GM18511 (cell line): ENCODE measurements around the gene CPLX3.

ENCODE experiments used
- ATAC-seq: cut with Tn5 transposase; IDR thresholded peaks from one replicate; pipeline ENCODE4 v1.9.1; 2021; ENCODE audit warnings: mild to moderate bottlenecking, moderate library complexity; ENCODE audit not compliant: unreplicated experiment

The CPLX3 gene

DNA sequence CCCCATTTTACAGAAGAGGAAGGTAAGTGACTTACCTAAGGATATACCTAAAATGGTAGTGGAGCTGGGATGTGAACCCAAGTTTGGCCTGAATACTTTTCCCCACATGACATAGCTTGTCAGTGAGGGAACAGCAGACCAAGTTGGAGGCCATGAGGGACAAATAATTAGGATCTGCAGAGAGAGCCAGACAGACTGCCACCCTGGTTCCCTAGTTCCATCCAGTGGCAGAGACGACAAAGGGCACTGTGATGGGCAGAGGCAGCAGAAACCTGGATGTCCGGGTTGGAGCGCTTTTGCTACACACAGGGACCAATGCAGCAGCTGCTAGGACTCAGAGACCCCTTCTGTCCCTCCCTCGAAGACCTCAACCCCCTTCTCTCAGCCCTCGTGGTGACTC, 1.2 kb downstream of the CPLX3 start:
- ATAC-seq: no peak

DNA sequence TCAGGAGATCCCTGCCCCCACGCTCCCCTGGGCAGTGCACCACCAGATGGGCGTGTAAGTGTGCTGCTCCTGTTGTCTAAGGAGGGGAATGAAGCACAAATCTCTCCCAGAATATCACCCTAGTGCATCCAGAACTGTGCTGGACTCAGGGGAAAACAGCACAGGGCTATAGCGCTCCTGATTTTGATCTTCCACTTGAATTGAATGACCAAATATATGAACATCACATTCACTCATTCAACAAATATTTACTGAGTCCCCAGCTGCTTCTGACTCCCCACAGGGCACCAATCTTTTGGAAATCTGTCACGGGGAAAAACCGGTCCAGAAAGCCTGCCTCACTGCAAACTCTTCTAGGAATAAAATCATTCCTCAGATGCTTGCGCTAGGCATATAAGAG, 2.4 kb downstream of the CPLX3 start:
- no peak for ATAC-seq

DNA sequence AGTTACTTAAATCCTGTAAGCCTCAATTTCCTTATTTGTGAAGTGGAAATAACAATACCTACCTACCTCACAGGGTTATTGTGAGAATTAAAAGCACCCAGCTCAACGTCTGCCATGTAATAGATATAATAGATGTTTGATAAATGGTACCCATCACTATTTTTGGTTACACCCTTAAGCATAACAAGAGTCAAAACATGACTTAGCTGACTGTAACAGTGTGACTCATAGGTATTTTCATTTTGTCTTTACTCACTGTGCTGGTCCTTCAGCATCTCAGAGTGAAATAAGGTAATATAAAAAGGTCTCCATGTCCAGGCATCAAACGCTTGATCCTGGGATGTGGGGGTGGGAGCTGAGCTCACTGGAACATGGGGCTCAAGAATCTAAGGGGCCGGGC, 3.1 kb downstream of the CPLX3 start:
- ATAC-seq: no peak

DNA sequence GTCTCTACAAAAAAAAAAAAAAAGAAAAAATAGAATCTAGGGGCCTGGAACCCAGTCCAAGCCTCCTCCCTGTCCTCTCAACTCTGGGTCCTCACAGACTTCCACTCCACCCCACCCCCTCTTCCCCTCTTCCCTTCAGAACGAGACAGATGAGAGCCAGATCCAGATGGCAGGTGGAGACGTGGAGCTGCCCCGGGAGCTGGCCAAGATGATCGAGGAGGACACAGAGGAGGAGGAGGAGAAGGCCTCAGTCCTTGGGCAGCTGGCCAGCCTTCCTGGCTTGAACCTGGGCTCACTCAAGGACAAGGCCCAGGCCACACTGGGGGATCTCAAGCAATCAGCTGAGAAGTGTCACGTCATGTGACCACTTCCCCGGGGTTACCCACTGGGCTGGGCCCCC, 3.6 kb downstream of the CPLX3 start:
- ATAC-seq: no peak

GRCh38 chr15:74830868-74831267, 4.4 kb downstream of the CPLX3 start:
- no peak for ATAC-seq

GRCh38 chr15:74831813-74832495, 5.5 kb downstream of the CPLX3 start:
- ATAC-seq: no peak

GRCh38 chr15:74832826-74833225, 6.4 kb downstream of the CPLX3 start:
- ATAC-seq: no peak

DNA sequence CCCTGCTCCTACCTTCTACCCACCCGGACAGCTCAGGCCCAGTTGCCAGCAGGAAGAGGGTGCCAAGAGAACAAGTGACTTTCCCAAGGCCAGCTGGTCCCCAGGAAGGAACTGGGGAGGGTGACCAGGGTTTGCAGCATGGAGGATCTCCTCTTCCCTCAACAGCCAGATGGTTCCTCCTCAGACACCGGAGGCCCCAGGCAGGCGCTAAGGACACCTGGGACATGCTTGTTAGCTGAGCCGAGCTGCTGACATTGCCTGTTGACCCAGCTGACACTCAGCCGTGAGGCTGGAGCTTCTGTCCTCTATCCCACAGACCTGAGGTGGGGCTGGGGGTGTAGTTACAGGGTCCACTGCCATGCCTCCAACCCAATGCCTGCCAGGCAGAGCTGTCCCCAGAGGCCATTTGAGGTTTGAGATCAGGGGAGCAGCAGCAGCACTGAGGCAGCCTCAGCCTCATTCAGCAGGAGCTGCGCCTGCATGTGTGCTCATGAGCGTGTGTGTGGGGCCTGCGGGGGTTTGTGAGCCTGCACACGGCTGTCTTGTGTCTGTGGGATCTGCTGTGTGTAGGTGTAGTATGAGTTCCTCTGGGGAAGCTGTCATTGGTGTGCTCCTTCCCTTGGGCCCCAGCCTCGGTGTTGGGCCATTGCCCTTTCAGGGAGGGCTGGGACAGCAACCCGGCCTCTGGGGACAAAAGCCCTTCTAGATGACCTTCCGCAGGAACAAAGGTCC, 7.1 kb downstream of the CPLX3 start:
- ATAC-seq: no peak

DNA sequence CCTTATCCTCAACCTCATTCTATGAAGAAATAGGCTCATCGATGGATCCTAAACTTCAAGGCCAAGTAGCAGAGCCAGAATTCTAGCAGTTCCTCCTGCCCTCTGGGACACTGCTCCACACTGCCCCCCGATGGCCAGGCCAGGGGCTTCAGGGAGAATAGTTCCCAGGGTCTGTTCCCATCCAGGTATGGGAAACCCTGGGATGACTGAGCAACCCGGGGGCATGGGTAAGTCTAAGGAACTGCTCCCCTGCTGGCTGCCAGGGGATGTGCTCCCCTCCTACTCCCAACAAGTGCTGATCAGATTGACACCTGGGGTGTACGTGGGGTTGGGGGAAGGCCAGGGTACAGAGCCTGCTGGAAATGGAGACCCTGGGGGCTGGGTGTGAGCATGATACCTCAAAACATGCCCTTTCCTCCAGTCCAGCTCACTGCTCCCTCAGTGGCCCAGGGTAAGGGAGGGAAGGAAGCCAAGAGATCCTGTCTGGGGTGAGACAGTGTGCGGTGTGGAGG, 8.9 kb downstream of the CPLX3 start:
- ATAC-seq: no peak

GRCh38 chr15:74836846-74837245, 10.4 kb downstream of the CPLX3 start:
- ATAC-seq: no peak

GRCh38 chr15:74837482-74838136, 11.2 kb downstream of the CPLX3 start:
- ATAC-seq: no peak

DNA sequence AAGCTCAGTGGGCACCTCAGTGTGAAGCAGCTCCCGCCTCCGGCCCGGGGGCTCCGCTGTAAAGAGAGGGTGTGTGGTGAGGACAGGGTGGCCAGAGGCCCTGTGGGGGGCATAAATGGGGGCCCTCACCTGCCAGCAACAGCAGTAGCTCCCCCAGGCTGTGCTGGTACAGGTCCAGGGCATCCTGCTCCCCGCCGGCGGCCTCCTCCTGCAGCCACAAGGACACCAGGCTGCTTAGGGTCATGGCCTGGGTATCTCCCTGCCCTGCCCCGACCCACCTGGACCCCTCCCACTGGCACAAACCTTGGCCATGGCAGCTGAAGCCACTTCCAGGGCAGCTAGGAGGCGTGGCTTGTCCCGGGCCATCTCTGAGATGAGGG, 11.7 kb downstream of the CPLX3 start:
- ATAC-seq: no peak

- no peak for ATAC-seq
Observed at GRCh38 chr15:74838746-74839525, 12.5 kb downstream of the CPLX3 start.

DNA sequence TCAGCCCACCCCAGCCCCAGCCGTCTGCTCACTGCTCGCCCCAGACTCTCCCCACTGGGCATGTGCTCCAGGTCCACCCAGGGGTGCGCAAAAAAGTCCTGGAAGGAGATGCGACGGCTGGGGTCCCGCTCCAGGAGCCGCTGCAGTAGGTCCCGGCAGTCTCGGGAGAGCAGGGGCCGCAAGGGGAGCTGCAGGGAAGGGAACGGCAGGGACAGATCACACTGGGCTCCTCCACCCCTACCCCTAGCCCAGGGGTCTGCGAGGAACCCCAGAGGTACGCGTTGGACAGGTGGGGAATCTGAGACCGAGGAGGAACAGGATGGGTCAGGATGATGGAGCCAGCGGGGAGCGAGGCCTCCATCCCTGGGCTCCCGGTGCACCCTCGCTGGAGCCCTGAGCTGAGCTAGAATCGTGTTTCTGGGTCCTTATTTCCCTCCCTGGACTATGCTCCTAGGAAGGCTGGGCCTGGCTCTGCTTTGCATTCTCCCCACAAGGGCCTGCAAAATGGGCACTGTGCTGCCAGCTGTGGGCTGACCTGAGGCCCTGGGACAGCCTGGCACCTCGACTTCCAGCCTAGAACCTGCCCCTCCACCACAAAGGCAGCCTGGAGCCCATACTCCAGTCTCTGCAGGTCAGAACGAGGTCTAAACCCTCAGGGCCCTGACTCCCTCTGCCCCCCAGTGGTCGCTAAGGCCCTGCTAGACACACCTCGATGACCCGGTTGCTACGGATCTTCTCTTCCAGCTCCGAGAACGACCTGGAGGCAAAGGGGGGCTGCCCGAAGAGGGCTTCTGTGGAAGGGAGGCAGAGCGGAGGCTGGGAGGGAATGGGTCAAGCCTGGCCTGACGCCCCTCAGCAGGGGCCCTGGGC, 13.3 kb downstream of the CPLX3 start:
- ATAC-seq: no peak

GRCh38 chr15:74840851-74841775, 14.7 kb downstream of the CPLX3 start:
- ATAC-seq: no peak

GRCh38 chr15:74841891-74842373, 15.5 kb downstream of the CPLX3 start:
- ATAC-seq: no peak

DNA sequence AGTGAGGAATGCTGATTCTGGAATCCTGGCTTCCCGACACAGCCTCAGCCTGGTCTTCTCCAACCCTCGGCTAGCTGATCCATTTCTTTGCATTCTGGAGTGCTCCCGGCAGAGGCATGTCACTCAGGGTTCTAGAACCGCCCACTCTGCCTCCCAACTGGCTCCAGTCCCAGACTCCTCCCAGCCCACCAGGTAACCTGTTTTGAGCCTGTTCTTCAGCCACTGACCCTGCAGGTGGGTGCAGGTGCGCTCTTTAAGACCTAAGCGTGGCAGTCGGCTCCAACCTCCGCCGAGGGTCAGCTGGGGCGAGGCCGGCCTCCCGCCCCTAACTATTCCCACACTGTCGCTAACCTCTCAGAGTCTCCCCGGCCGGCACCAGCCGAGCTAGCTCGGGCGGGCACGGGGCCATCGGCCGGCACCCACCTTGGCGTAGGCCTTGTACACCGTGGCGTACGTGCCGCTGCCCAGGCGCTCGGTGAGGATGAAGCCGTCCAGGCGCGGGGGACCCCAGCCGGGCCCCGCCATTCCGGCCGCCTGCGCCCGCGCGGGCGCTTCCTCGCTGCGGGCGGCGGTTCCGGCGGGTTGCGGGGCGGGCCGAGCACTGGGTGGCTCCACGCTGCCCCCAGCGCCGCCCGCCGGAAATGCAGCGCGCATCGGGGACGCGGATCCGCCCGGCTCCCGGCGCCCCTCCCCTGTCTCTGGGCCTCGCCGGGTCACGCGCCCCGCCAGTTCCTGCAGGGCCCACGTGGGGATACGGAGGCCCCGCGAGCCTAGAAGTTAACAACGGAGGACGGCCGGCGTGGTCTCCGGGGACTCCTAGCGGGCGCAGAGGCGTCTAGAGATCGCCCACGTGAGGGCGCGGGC, 16.4 kb downstream of the CPLX3 start, which contains the start of gene ULK3:
ULK3 (minus strand) TSS at position 576 of the 864 bp plus-strand sequence; CDS start at position 525, 51 bp downstream.
- peak; percentile 92 for ATAC-seq

- no peak for ATAC-seq
Observed at GRCh38 chr15:74843445-74843828, 17.0 kb downstream of the CPLX3 start.
